ENCODE results near the gene ITPKB.
"Not testable (repeated sequence)": the region's sequence is repeated elsewhere in the genome, so short reads cannot be mapped to it uniquely, and the experiment has no call there.

The ITPKB gene

DNA sequence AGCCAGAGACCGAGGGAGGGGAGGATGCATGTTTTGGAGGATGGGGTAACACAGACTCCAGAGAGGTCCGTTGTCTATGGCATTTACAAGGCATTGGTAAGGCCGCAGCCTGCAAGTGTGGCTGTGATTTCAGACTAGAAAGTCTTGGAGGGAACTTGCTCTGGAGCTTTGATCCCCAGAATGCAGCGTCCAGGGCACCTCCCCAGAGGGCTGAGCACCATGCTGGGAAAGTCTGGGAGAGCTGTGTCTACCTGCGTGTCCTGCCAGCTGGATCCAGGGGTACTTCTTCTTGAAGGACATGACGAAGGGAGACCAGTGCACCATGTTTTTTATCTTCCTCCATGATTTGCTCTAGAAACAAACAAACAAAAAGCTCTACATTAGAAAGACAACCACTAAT, 90.7 kb downstream of the ITPKB start:
- no peak for DNase-seq

DNA sequence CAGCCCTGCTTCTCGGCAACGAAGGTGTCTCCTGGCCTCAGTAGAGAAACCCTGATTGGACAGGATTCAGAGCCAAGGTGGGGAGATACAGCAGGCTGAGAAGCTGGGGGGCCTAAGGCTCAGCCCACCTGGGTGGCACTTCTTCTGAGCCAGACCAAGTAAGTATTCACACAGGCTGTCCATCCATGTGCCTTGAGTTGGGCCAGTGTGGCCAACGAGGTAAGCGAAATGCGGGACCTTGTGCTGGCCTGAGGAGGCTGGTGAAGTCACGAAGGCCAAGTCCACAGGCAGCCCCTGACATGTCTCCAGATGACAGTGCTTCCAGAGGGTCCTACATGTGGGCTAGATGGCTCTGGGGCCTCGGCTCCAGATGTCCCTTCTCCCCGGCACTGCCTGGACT, 91.4 kb downstream of the ITPKB start:
- no peak for DNase-seq

DNA sequence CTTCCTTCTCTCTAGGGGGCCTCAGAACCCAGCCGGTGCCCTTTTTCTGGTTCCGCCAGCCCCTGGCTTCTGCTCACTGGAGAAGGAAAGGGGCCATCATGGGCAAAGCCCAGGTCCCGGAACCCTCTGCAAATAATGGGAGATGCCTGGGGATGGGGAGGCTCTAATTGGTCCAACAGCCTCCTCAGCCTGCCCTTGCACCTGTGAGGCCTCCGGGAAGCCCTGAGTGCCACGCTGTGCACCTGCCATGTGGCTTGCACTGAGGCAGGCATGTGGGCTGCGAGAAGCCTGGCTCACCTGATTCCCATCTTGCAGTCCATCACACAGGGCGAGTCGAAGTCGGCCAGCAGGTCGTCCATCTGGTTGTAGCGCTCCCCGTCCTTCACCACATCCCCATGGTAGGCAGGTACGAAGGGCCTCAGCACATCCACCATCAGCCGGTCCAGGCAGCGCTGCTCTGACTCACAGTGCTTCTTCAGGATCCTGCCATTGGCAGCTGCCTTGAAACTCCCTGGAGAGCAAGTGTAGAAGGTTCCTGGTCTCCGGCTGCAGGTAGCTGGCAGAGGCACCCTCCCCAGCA, 92.1 kb downstream of the ITPKB start:
- DNase-seq: no peak

DNA sequence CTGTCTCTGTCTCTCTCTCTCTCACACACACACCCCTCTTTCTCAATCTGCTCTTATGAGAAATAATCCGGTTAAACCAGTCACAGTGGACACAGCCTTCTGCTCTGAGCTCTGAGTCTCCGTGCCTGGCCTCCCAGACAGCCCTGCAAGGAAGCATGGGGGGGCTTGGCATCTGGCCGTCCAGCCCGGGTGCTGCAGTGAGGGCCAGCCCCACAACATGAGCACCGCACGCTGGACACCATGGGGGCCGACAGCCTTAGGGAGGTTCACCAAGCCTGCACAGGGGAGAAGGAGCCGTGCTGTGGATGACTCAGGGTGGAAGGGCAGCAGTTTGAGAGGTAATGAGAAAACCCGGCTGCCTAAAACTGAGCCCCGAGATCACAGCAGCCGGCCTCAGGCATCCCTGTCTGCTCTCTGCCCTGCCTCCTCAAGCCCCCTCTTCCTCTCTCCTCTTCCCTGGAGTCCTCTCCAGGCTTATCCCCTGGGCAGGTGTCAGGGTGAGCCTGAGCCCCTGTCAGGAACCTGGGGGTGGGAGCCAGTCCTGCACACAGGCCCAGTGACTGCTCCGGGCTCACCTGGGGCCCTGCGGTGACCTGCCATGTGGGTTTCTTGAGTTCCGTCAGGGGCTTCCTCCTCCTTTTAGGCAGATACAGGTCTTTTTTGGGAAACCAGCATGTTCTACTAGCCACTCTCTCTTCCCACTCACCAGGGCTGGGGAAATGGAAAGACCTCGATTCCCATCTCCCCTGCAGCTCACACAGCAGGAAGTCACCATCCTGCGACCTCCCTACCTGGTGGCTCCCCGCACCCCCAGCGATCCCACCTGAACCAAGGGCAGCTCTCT, 92.8 kb downstream of the ITPKB start:
- DNase-seq: no peak

DNA sequence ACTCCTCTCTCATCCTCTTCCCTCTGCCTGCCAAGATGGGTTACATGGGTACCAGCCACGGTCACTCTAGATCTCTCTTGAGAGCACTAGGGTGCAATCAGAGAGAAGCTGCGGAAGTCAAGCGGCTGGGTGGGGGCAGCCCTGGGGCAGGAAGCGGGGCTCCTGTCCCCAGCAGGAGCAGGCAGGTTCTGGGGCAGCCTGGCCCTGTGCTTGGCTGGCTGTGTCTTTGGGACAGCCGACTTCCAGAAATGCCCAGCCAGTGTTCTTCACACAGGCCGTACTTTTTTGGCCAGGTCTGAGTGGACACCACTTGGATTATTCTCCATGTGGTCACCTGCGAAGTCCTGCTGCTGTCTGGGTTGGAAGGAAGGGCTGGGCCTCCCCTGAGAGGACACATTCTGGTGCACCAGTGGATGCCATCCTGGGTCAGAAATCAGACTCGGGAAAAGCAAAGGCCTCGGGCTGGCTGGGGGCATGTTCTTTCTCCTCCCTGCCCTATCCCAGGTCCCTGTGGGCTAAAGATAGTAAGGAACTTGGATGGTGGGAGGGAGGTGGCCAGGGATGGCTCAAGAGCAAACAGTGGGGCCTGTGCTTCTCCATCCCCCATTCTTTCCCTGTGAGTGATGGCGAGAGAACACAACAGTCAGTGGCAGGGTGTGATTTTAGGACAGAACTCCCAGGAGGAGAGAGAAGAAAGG, 93.7 kb downstream of the ITPKB start:
- no peak for DNase-seq

DNA sequence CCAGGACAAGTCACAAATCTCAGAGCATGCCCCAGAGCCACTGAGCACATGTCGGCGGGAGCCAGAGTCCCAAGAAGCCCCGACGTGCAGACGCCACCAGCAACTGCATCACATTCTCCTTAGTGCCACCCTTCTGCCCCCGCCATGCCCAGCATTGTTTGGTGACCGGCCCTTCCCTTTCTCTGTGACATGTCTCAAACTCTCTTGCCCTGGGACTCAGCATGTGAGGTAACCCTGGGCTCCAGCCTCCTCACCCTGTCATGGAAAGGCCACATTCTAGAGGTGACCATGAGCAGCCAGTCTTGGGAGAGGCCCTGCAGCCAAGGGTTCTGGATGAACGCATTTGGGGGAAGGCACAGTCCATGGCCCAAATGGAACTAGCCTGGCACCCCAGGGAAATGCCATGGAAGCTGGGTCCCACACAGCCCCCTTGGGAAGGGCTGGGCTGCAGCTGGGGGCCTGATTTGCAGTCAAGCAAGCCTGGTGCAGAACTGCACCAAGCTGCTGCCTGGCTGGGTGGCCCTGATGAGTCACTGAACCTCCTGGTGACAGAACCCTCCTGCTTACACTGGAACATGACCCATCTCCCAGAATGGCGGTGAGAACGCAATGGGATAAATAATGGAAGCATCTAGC, 94.4 kb downstream of the ITPKB start:
- no peak for DNase-seq

DNA sequence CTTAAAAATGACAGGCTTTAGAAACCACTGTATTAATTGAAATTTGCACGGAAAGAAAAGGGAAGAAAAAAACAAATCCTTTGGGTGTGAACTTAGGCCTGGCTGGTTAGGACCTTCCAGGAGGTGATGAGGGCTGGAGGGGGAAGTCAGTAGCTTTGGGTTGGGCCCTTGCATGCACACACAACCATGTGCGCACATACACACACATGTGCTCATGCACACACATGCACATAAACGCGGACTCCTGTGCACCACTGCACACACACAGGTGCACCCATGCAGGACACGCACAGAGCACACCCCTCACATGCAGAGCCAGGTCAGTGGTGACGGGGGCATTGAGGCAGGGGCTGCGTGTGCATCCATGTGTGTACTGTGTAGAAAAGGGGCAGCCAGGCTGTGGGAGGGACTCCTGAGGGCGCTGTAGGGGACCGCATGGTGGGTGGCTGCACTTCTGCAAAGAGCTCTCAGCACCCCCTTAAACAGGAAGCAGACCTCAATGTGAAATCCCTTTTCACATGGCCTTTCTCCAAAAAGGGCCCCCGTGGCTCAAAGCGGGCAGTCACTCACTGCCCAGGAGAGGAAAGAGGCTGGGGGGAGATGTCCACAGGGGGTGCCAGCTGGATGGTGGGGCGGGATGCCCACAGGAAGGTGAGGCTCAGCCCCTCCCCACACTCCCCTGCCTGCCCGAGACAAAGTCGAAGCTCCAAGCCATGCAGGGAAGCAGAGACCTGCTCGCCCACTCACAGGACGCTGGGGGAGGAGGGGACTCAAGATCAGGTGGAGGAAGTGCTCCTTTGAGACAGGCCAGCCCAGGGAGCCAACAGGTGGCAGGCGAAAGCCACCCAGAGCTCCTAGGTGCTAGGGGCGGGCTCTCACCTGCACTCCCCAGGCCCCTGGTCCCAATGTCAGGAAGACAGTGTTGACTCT, 95.2 kb downstream of the ITPKB start:
- DNase-seq: peak in 1 of 2 donors; percentile 51

DNA sequence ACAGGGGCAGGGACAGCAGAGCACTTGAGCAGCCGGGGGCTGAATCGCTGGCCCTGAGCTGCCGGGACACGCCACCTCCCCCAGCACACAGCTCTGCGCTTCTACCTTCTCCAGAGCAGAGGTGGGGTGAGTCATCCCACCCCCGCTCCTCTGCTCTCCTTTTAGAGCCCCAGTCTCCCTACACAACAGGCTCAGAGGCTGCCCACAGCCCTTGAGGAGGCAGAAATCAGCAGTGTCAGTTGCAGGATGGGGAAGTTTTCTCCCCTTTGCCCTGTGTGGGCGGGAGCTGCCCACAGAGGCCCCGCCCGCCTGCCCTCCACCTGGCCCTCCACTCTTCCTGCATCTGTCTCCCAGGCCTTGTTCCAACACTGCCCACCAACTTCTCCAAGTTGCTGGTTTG, 95.9 kb downstream of the ITPKB start:
- peak; percentile 73 to 77 for DNase-seq

DNA sequence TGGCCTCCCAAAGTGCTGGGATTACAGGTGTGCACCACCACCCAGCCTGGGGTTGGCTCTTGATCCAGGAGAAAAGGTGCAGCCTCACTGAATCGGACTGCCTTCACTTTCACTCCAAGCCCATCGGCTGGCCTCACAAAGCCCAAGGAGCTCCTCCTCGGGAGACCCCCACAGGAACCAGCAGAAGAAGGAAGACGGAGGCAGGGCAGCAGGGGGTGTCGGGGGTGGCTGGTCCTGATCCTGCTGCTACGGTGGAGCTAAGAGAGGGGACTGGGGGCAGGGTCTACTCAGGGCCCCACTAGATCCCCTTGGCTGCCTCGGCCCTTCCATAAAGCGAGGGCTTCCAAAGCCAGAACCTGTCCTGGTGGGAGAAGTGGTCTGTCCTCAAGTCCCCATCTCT, 96.7 kb downstream of the ITPKB start:
- no peak for DNase-seq

DNA sequence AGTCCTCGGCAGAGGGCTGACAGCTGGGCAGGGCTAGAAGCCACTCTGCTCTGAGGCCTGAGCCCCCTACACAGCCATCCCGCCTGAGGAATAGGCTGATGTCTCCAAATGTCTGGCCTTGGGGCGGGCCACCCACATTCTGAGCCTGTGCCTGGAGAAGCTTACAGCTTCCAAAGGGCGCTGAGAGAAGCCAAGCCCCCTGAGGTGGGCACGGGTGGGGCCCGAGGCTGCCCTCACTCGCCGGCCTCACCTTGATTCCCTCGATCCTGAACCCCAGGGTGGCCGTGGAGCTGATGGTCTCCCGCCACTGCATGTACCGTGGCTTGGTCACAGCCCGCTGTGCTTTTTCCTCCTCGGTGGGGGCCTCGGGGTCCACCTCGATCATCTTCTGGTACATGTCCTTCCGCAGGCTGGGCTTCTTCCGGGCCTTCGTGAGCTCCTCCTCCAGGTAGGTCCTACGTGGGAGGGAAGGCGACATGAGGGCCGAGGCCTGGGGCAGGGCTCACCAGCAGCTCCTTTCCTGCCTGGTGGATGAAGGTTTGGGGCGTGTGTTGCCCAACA, 97.3 kb downstream of the ITPKB start:
- DNase-seq: no peak

DNA sequence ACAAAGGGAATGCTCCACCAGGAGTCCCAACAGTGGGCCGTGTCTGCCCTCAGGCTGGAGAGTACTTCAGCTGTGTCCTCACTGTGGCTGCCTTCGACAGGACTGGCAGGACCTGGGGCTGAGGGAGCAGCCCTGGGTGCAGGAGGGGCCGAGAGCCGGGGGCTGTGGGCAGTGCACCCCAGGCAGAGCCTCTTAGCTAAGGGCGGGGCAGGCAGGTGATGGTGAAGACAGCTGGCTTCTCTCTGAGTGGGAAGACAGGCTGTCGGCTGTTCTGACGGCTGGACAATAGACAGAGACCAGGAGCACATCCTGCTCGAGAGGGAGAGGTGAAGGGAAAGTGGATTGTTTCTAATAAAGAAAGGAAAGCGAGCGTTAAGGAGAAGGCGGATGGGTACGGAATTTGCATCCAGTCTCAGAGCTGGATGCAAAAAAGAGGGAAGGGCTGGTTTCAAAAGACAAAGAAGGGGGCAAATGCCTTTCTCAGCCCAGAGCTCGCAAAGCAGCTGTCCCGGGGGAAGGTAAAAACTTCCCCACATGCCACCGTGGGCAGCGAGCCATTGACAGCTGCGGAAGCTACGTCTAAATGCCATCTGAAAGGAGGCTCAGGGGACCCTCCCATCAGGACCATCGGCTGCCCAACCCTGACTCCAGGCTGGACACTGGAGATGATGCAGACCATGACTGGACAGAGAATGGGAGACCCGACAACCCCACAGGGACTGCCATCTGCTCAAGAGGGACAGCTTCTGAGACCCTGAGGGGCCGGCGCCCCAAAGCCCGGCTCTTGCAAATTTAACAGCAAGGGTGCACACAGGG, 98.6 kb downstream of the ITPKB start:
- no peak for DNase-seq

DNA sequence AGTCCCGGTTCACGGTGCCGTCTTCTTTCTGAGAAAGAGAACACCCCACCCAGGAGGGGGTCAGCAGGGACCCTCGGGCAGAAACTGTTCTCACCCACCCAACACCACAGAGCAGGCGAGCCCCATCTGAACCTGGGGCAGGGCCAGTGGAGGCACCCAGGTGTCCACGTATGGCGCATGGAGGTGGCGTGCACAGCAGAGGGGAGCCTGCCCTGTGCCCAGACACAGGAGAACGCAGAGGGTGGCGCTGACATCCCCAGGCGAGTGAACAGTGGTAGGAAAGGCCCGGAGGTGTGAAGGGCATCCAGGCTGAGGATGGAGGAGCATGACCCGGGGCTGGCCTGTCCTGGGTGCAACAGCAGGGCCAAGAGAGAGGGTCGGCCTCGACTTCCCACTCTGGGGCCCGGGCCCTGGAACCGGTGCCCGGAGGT, 99.4 kb downstream of the ITPKB start:
- no peak for DNase-seq

DNA sequence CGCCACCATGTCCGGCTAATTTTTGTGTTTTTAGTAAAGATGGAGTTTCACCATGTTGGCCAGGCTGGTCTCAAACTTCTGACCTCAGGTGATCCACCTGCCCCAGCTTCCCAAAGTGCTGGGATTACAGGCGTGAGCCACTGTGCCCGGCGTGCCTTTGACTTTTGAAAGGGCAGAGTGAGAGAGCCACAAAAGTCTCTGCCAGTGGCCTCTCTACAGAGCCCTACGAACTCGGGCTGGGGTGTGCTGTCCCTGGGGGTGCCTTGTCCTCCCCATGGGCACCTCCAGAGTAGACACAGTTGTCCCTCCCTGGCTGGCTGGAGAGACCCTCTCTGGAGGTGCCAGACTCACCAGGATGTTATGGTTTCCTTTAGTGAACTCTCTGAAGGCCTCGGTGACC, 99.9 kb downstream of the ITPKB start:
- not testable (repeated sequence) for DNase-seq

DNA sequence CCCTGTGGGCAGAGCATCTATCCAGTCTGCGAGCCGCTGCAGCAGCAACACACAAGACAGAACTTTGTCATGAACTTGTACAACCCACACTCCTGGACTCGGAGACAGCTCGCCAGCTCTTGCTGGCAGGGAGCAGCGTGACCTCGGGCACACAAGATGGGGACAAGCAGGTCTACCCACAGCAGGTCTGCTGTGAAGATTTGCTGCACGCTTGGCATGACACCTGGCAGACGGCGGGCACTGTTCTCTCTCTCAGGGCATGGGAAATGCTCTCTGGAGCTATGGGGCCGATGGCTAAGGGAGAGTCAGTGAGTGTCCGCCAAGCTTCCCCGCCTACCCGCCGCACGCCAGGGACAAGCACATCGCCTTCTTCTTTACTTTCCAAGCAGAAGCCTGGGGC, 100.5 kb downstream of the ITPKB start:
- no peak for DNase-seq

DNA sequence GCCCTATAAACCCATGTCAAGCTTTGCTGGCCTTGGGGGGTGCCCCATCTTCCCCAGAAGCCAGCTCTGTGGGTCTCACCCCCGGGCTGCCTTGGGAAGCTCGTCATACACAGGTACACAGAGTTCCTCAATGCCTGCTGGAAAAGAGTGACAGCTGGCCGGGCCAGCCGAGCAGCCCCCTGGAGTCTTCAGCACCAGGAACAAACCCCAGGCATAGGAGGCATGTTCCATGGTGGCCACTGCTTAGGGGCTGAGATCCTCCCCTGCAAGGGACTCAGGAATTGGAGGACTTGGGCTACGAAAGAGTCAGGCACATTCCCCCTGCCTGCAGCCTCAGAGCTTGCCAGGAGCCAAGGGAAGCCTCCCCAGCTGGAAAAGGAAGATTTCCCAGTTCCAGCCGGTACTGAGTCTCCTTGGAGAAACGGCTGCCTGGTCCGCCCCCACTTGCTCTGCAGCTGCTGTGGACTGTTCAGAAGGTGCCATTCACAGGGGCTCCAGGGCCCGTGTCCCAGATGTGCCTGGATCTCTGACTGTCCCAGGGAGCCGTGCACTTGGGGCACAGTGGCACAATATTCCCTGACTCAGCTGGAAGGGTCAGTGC, 101.0 kb downstream of the ITPKB start:
- DNase-seq: no peak

DNA sequence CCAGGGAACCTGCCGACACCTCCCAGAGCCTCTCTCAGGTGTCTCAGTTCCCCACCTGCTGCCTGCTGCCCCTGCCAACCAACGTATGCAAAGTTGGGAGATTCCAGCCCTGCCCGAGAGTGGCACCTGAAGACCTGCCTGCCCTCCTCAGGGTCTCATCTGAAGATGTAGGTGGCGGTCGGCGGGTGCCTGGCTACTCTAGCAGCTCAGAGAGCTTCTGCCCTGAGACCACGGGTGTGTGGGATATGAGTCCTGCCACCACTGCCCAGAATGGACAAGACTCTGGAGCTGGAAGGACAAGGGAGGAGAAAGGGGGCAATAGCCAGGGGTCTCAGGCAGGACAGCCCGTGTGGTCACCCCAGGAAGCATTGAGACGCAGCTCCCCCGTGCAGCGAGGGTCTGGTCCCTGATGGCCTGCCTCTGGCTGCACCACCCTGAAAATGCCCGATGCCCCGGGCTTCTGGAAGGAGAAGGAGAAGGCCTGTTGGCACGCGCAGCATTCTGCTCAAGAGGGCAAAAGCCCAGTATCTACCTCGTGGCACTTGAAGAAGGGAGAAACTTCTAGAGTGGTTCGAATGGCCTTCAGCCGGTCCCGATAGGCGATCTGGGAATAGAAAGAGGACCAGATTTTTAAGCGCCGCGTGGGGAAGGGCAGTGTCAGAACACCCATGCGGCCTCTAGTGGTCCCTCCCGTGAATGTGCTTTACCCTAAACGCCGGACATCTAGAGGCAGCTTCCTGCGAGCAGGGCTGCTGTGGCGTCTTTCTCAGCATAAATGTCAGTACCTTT, 101.7 kb downstream of the ITPKB start:
- no peak for DNase-seq

DNA sequence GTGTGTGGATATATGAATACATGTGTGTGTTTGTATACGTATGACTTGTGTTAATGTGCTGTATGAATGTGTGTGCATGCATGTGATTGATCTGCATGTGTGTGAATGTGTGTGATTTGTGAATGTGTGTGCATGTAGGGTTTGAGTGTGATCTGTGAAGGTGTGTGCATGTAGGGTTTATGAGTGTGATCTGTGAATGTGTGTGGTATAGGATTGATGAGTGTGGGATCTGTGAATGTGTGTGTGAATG, 102.3 kb downstream of the ITPKB start:
- no peak for DNase-seq

DNA sequence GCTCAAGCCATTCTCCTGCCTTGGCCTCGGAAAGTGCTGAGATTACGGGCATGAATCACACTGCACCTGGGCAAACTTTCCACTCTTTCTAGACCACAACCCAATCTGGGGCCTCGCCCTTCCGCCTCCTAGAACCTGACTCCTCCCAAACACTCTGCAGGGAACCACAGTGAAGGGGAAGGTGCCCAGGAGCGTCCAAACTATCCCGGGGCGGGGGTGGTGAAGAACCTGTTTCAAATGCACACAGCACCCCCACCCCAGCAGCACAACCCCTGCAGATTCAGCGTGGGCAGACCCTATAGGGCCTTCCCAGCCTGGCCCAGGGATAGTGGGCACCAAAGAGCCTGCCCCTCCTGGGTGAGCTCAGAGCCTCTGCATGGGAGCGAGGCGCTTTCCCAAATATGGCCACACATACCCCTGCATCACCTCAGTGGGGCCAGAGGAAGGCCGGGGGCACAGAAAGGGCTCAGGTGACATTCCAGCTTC, 103.6 kb downstream of the ITPKB start:
- DNase-seq: peak; percentile 56 to 66

DNA sequence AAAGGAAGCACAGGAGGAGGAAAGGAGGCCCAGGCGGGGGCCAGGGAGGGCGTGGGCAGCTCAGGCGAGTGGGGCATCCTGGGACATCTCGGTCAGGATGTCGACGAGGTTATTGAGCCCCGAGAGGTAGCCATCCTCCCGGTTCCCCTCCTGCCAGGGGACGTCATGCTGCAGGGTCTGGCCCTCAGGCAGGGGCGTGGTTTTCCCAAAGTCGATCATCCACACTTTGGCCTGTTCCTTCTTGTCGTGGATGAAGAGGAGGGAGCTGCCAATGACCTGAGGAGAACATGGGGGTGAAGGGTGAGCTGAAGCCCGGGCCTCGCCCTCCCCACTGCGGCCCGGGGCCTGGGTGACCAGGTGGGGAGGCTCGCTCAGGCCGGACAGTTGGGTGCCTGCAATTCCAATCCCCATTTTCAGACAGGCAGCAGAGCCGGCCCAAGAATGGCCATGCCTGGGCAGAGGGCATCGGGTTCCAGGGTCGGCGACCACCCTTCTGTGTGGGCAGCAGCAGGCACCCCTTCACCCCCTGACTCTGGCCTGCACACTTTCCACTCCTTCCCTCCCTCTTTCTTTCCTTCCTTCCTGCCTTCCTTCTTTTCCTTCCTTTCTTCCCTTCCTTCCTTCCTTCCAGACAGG, 104.4 kb downstream of the ITPKB start:
- no peak for DNase-seq
